DMS114 treated with DMSO at 0.1 percent for 48 hours (cell line): Measurements from ENCODE around the gene KIAA1549.
"Not testable (repeated sequence)": the region's sequence is repeated elsewhere in the genome, so short reads cannot be mapped to it uniquely, and the experiment has no call there.

ENCODE experiments used
- DNase-seq: peaks from one replicate; lab custom pipeline; 2025; ENCODE audit not compliant: unreplicated experiment; lab: John Stamatoyannopoulos, UW

KIAA1549 gene

GRCh38 chr7:138945154-138945553, 36.0 kb downstream of the KIAA1549 start:
- DNase-seq = no peak

GRCh38 chr7:138944592-138944991, 36.6 kb downstream of the KIAA1549 start:
- no peak for DNase-seq

GRCh38 chr7:138943061-138943460, 38.1 kb downstream of the KIAA1549 start:
- no peak for DNase-seq

GRCh38 chr7:138941545-138941944, 39.6 kb downstream of the KIAA1549 start:
- DNase-seq = no peak

GRCh38 chr7:138940602-138941001, 40.6 kb downstream of the KIAA1549 start:
- not testable (repeated sequence) for DNase-seq

- no peak for DNase-seq
These were observed 43.7 kb downstream of the KIAA1549 start for GRCh38 chr7:138937484-138937883.

GRCh38 chr7:138935465-138936011, 45.7 kb downstream of the KIAA1549 start:
- no peak for DNase-seq

GRCh38 chr7:138934861-138935260, 46.3 kb downstream of the KIAA1549 start:
- DNase-seq = no peak

- DNase-seq = no peak
These were observed 46.8 kb downstream of the KIAA1549 start for GRCh38 chr7:138934367-138934766.

GRCh38 chr7:138932870-138933269, 48.3 kb downstream of the KIAA1549 start:
- no peak for DNase-seq

- DNase-seq = no peak
These were observed 48.8 kb downstream of the KIAA1549 start for GRCh38 chr7:138932427-138932826.

- DNase-seq = no peak
These were observed 51.2 kb downstream of the KIAA1549 start for GRCh38 chr7:138929969-138930368.

- DNase-seq = no peak
These were observed 55.0 kb downstream of the KIAA1549 start for GRCh38 chr7:138926241-138926612.

- no peak for DNase-seq
These were observed 56.5 kb downstream of the KIAA1549 start for GRCh38 chr7:138924501-138925225.

GRCh38 chr7:138921277-138921676, 59.9 kb downstream of the KIAA1549 start:
- DNase-seq = no peak

GRCh38 chr7:138919911-138920310, 61.3 kb downstream of the KIAA1549 start:
- no peak for DNase-seq

- no peak for DNase-seq
These were observed 62.0 kb downstream of the KIAA1549 start for GRCh38 chr7:138919216-138919615.

- DNase-seq = no peak
These were observed 62.4 kb downstream of the KIAA1549 start for GRCh38 chr7:138918756-138919155.

GRCh38 chr7:138918176-138918575, 63.0 kb downstream of the KIAA1549 start:
- no peak for DNase-seq

GRCh38 chr7:138917771-138918170, 63.4 kb downstream of the KIAA1549 start:
- no peak for DNase-seq

GRCh38 chr7:138916731-138917130, 64.5 kb downstream of the KIAA1549 start:
- no peak for DNase-seq

GRCh38 chr7:138916275-138916674, 64.9 kb downstream of the KIAA1549 start:
- DNase-seq = no peak

GRCh38 chr7:138913783-138914182, 67.4 kb downstream of the KIAA1549 start:
- no peak for DNase-seq
